Upper lobe of left lung (tissue), 6 donors: ENCODE measurements around the gene PPP1R12A. TPM values are rescaled to one million over a fixed set of nuclear protein-coding genes. Genes with fewer than 3 reads are reported as not detected.
"Not testable (repeated sequence)": the region's sequence is repeated elsewhere in the genome, so short reads cannot be mapped to it uniquely, and the experiment has no call there.

Source experiments
- ATAC-seq, 2 donors: fragments of 200-7000 bp; cut with Tn5 transposase; one replicate each; pipeline ENCODE4 v1.9.1; 2022; ENCODE audit warnings: mild to moderate bottlenecking in 2 of 2, moderate library complexity in 2 of 2; ENCODE audit not compliant: low FRiP score in 2 of 2
- DNase-seq, 2 donors: peaks; one replicate each; pipeline ENCODE4 v3.0.0-alpha.2; 2019 to 2020
- H3K27ac ChIP-seq, 4 donors: fragments of 200-600 bp; sonication (generic); one replicate each; pipeline ENCODE4 v1.5.1; 2016 to 2019
- H3K27me3 ChIP-seq, 4 donors: fragments of 200-600 bp; sonication (generic); one replicate each; pipeline ENCODE4 v1.5.1; 2017 to 2019
- H3K36me3 ChIP-seq, 4 donors: fragments of 200-600 bp; sonication (generic); one replicate each; pipeline ENCODE4 v1.5.1; 2016 to 2019
- H3K4me1 ChIP-seq, 4 donors: fragments of 200-600 bp; sonication (generic); one replicate each; pipeline ENCODE4 v1.5.1; 2018 to 2019
- H3K4me3 ChIP-seq, 4 donors: fragments of 200-600 bp; sonication (generic); one replicate each; pipeline ENCODE4 v1.5.1; 2017 to 2019; ENCODE audit warnings: mild to moderate bottlenecking in 2 of 4, moderate library complexity in 1 of 4
- H3K9me3 ChIP-seq, 4 donors: fragments of 200-600 bp; sonication (generic); one replicate each; pipeline ENCODE4 v1.5.1; 2018 to 2019
- EP300 ChIP-seq, 4 donors: sonication (generic); formaldehyde crosslinking; IDR thresholded peaks; one replicate each; pipeline ENCODE4 v1.5.1; 2017; ENCODE audit warnings: antibody characterized with exemption in 4 of 4, control low read depth in 2 of 4
- POLR2A ChIP-seq, 4 donors: fragments of 450-650 bp; IDR thresholded peaks; one replicate each; pipeline ENCODE4 v1.5.1; 2016 to 2017; ENCODE audit warnings: antibody characterized with exemption in 4 of 4, mild to moderate bottlenecking in 2 of 4
- POLR2AphosphoS5 ChIP-seq, 2 donors: sonication (generic); formaldehyde crosslinking; IDR thresholded peaks; one replicate each; pipeline ENCODE4 v1.5.1; 2017; ENCODE audit warnings: antibody characterized with exemption in 2 of 2
- WGBS, 2 donors: methylation state at CpG; one replicate each; pipeline ENCODE4 v1.1.5; 2017 to 2018; 5-methylcytosine and 5-hydroxymethylcytosine counted together
- total RNA-seq, 6 donors: library from RNA; depleted of rRNA in 4 of 6; stranded (reverse); fragments of >200 nt in 4 of 6; gene quantifications; one replicate each; pipeline versions ENCODE4 v1.1.0 to v1.2.1, GENCODE V29; 2016 to 2021
- TF ChIP-seq, protein P1 (sequence below), 6 experiments: fragments of 450-650 bp in 4 of 6; fragments of 200-600 bp in 2 of 6; sonication (generic) in 2 of 6; IDR thresholded peaks; one replicate each; pipeline ENCODE4 v1.5.1; 2016 to 2019; ENCODE audit warnings: antibody characterized with exemption in 6 of 6
- donor health status: DM: no; HTN: no; CAD: no; lungs with moderate emphysema.
- donor health status: DM: no; HTN: yes; CAD: no; lungs with severe emphysema.

The PPP1R12A gene
- total RNA-seq, 6 donors from 2014 or later: 50.7 to 234 (median 90.4) TPM

DNA sequence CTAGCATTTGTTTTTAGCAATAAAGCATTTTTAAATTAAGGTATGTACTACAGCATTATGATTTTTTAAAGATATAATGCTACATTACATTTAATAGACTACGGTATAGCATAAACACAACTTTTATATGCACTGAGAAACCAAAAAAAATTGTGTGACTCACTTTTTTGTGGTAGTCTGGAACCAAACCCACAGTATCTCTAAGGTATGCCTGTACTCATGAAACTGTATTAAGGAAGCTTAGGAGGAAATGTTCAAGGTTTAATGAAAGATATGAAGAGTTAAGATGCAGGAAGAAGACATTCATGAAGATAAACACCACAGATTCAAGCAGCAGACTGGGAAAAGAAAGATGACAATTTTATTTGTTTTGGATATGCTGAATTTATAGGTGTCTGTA lies 51.7 kb downstream of the PPP1R12A start:
- no peak for DNase-seq
- Histone ChIP-seq H3K36me3 (no peaks in the 10 kb centered on the region), H3K4me1 (peaks cover 36 to 77% (median 50%) of the 10 kb centered on the region in 4 donors), H3K27ac (no peak overlapping the region), H3K4me3 (no peak overlapping the region), H3K9me3 (no peaks in the 10 kb centered on the region), H3K27me3 (no peaks in the 10 kb centered on the region)
- TF ChIP-seq POLR2A (IDR thresholded peaks at IDR 0.05) (no peak), POLR2AphosphoS5 (IDR thresholded peaks at IDR 0.05) (no peak), EP300 (IDR thresholded peaks at IDR 0.05) (no peak)
- TF ChIP-seq, protein P1, sequence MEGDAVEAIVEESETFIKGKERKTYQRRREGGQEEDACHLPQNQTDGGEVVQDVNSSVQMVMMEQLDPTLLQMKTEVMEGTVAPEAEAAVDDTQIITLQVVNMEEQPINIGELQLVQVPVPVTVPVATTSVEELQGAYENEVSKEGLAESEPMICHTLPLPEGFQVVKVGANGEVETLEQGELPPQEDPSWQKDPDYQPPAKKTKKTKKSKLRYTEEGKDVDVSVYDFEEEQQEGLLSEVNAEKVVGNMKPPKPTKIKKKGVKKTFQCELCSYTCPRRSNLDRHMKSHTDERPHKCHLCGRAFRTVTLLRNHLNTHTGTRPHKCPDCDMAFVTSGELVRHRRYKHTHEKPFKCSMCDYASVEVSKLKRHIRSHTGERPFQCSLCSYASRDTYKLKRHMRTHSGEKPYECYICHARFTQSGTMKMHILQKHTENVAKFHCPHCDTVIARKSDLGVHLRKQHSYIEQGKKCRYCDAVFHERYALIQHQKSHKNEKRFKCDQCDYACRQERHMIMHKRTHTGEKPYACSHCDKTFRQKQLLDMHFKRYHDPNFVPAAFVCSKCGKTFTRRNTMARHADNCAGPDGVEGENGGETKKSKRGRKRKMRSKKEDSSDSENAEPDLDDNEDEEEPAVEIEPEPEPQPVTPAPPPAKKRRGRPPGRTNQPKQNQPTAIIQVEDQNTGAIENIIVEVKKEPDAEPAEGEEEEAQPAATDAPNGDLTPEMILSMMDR (IDR thresholded peaks at IDR 0.05): no peak
- ATAC-seq: no peak
- WGBS, 2 donors: 84 to 91% methylated on average over 1 of the region's 1 CpG

DNA sequence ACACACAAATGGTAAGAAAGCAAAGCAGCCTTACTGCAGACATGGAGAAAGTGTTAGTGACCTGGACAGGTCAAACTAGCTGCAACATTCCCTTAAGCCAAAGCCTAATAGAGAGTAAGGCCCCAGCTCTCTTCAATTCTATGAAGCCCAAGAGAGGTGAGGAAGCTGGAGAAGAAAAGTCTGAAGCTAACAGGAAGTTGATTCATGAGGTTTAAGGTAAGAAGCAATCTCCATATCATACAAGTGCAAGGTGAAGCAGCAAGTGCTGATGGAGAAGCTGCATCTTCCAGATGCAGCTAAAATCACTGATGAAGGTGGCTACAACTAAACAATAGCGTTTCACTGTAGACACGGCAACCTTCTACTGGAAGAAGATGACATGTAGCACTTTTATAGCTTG lies 53.5 kb downstream of the PPP1R12A start:
- H3K27ac ChIP-seq: no peak overlapping the region
- DNase-seq (no peak), ATAC-seq (no peak)
- H3K9me3 ChIP-seq: no peaks in the 10 kb centered on the region
- H3K36me3 ChIP-seq: no peaks in the 10 kb centered on the region
- WGBS, 2 donors: 87 to 91% methylated on average over 2 of the region's 2 CpGs
- no peaks in the 10 kb centered on the region for H3K27me3 ChIP-seq
- TF ChIP-seq POLR2A (IDR thresholded peaks at IDR 0.05): no peak
- no peak for TF ChIP-seq EP300 (IDR thresholded peaks at IDR 0.05)
- no peak for TF ChIP-seq POLR2AphosphoS5 (IDR thresholded peaks at IDR 0.05)
- TF ChIP-seq, protein P1 (IDR thresholded peaks at IDR 0.05): no peak
- peaks cover 28 to 61% (median 36%) of the 10 kb centered on the region in 4 donors for H3K4me1 ChIP-seq
- no peak overlapping the region for H3K4me3 ChIP-seq

DNA sequence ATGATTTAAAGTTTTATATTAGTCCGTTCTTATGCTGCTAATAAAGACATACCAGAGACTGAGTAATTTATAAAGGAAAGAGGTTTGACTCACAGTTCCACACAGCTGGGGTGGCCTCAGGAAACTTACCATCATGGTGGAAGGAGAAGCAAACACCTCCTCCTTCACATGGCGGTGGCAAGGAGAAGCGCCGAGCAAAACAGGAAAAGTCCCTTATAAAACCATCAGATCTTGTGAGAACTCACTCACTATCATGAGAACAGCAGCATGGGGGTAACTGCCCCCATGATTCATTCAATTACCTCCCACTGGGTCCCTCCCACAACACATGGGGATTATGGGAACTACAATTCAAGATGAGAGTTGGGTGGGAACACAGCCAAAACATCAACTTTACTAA lies 56.4 kb downstream of the PPP1R12A start:
- H3K36me3 ChIP-seq, H3K27me3 ChIP-seq, DNase-seq, H3K9me3 ChIP-seq, ATAC-seq, H3K4me3 ChIP-seq, H3K27ac ChIP-seq: not testable (repeated sequence)
- peaks cover 19 to 41% (median 21%) of the 10 kb centered on the region in 4 donors for H3K4me1 ChIP-seq
- WGBS, 2 donors: 94 to 96% methylated on average over 4 of the region's 4 CpGs

DNA sequence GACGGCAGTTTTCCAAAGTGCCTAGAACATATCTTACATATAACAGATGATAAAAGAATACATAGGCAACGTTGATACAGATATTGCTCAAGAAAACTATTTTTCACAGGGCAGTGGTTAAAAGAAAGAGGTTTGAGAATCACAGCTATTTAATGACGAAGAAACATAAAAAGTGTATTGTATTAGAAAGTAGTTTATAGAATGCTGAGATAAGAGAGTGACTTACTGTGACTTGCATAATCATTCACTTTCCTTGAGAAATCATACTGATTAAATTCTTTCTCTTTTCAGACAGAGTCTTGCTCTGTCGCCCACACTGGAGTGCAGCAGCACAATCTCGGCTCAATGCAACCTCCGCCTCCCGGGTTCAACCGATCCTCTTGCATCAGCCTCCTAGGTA lies 57.7 kb downstream of the PPP1R12A start:
- WGBS, 2 donors: 87 to 91% methylated on average over 8 of the region's 8 CpGs
- H3K36me3 ChIP-seq: no peaks in the 10 kb centered on the region
- H3K27ac ChIP-seq: no peak overlapping the region
- H3K27me3 ChIP-seq: no peaks in the 10 kb centered on the region
- no peaks in the 10 kb centered on the region for H3K9me3 ChIP-seq
- DNase-seq: no peak
- TF ChIP-seq EP300 (IDR thresholded peaks at IDR 0.05): no peak
- TF ChIP-seq, protein P1 (IDR thresholded peaks at IDR 0.05): no peak
- no peak for TF ChIP-seq POLR2AphosphoS5 (IDR thresholded peaks at IDR 0.05)
- TF ChIP-seq POLR2A (IDR thresholded peaks at IDR 0.05): no peak
- ATAC-seq: no peak
- no peak overlapping the region for H3K4me3 ChIP-seq
- peaks cover 17 to 36% (median 24%) of the 10 kb centered on the region in 4 donors for H3K4me1 ChIP-seq

DNA sequence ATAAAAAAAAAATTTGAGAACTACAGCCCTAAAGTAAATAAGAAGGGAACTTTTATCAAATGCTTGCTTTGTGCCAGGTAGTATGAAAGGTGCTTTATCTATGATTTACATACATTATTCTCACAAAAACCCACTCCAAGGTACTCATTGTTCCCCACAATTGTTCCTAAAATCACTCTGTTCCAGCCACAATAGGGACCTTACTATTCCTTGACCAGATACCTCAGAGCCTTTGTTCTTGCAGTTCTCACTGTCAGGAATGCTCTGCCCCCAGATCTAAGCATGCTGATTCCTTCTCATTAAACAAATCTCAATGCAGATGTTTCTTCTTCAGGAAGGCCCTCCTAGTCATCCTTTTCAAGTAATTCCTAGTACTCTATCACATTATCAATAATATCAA lies 60.2 kb downstream of the PPP1R12A start:
- H3K4me3 ChIP-seq: no peak overlapping the region
- H3K4me1 ChIP-seq: peaks cover 6 to 43% (median 24%) of the 10 kb centered on the region in 4 donors
- DNase-seq: no peak
- no peak for ATAC-seq
- TF ChIP-seq, protein P1 (IDR thresholded peaks at IDR 0.05): no peak
- TF ChIP-seq POLR2A (IDR thresholded peaks at IDR 0.05) (no peak), EP300 (IDR thresholded peaks at IDR 0.05) (no peak), POLR2AphosphoS5 (IDR thresholded peaks at IDR 0.05) (no peak)
- H3K36me3 ChIP-seq: peaks cover 0 to 7% (median 0%) of the 10 kb centered on the region in 4 donors
- H3K9me3 ChIP-seq: no peaks in the 10 kb centered on the region
- no peaks in the 10 kb centered on the region for H3K27me3 ChIP-seq
- no peak overlapping the region for H3K27ac ChIP-seq
